Hepatocyte (in vitro differentiated cells): Measurements from ENCODE around the gene SCGB1C2. TPM values are rescaled to one million over a fixed set of nuclear protein-coding genes. Genes with fewer than 3 reads are reported as not detected.

Source experiments
- DNase-seq: peaks from one replicate; pipeline ENCODE4 v3.0.0-alpha.2; 2016; ENCODE audit warnings: low spot score
- H2AFZ ChIP-seq: fragments of 200-600 bp; sonication (generic); 2 replicates; pipeline ENCODE4 v1.6.0; 2016; ENCODE audit warnings: antibody characterized with exemption, mild to moderate bottlenecking
- H3K27ac ChIP-seq: fragments of 200-600 bp; sonication (generic); 2 replicates; pipeline ENCODE4 v1.5.1; 2016; ENCODE audit warnings: mild to moderate bottlenecking
- H3K27me3 ChIP-seq: fragments of 200-600 bp; sonication (generic); 2 replicates; pipeline ENCODE4 v1.6.1; 2016
- H3K36me3 ChIP-seq: fragments of 200-600 bp; sonication (generic); replicated peaks from 2 replicates; pipeline ENCODE4 v1.5.1; 2016; ENCODE audit warnings: low read depth; ENCODE audit not compliant: insufficient read depth
- H3K4me1 ChIP-seq: fragments of 200-600 bp; sonication (generic); 2 replicates; pipeline ENCODE4 v1.5.1; 2016; ENCODE audit warnings: mild to moderate bottlenecking, moderate library complexity; ENCODE audit not compliant: insufficient read depth
- H3K4me2 ChIP-seq: fragments of 200-600 bp; sonication (generic); 2 replicates; pipeline ENCODE4 v1.6.0; 2016
- H3K4me3 ChIP-seq: fragments of 200-600 bp; sonication (generic); 2 replicates; pipeline ENCODE4 v1.5.1; 2016; ENCODE audit warnings: mild to moderate bottlenecking
- H3K79me2 ChIP-seq: fragments of 200-600 bp; sonication (generic); 2 replicates; pipeline ENCODE4 v1.6.0; 2017; ENCODE audit warnings: mild to moderate bottlenecking
- H3K9me2 ChIP-seq: fragments of 200-600 bp; sonication (generic); replicated peaks from 2 replicates; pipeline ENCODE4 v1.6.0; 2017; ENCODE audit warnings: mild to moderate bottlenecking; ENCODE audit not compliant: insufficient read depth
- H3K9me3 ChIP-seq: fragments of 200-600 bp; sonication (generic); 2 replicates; pipeline ENCODE4 v1.5.1; 2016; ENCODE audit warnings: low read depth, mild to moderate bottlenecking
- H4K20me1 ChIP-seq: fragments of 200-600 bp; sonication (generic); 2 replicates; pipeline ENCODE4 v1.6.0; 2016; ENCODE audit warnings: mild to moderate bottlenecking; ENCODE audit not compliant: insufficient read depth, poor library complexity, severe bottlenecking
- EZH2 ChIP-seq: fragments of 200-600 bp; sonication (generic); IDR thresholded peaks from 2 replicates; pipeline ENCODE4 v1.6.1; 2016; ENCODE audit warnings: antibody characterized with exemption, mild to moderate bottlenecking, borderline replicate concordance
- EZH2phosphoT487 ChIP-seq: fragments of 200-600 bp; sonication (generic); IDR thresholded peaks from one replicate; pipeline ENCODE4 v1.6.1; 2018; ENCODE audit warnings: antibody characterized with exemption, mild to moderate bottlenecking, low read depth, moderate library complexity; ENCODE audit not compliant: unreplicated experiment, severe bottlenecking
- WGBS: methylation state at CpG from one replicate; pipeline ENCODE4 v1.1.6; 2016; ENCODE audit warnings: low lambda C conversion rate; ENCODE audit errors: missing lambda C conversion rate; 5-methylcytosine and 5-hydroxymethylcytosine counted together
- polyA plus RNA-seq: library from polyadenylated mRNA; unstranded; fragments of >200 nt; fragmentation: Nextera tagmentation; extraction: Ambion mirVana; gene quantifications from 2 replicates; pipeline ENCODE4 v1.2.1, GENCODE V29; 2016
- total RNA-seq: library from RNA; depleted of rRNA; stranded (reverse); fragments of >200 nt; gene quantifications from 2 replicates; pipeline ENCODE4 v1.2.3, GENCODE V29; 2014
- TF ChIP-seq, protein P1 (sequence below): fragments of 200-600 bp; sonication (generic); IDR thresholded peaks from 2 replicates; pipeline ENCODE4 v1.5.1; 2016; ENCODE audit warnings: antibody characterized with exemption, mild to moderate bottlenecking; ENCODE audit not compliant: poor library complexity

SCGB1C2 gene
- total and polyA plus RNA-seq, 2 experiments from 2014 or later = not detected

DNA sequence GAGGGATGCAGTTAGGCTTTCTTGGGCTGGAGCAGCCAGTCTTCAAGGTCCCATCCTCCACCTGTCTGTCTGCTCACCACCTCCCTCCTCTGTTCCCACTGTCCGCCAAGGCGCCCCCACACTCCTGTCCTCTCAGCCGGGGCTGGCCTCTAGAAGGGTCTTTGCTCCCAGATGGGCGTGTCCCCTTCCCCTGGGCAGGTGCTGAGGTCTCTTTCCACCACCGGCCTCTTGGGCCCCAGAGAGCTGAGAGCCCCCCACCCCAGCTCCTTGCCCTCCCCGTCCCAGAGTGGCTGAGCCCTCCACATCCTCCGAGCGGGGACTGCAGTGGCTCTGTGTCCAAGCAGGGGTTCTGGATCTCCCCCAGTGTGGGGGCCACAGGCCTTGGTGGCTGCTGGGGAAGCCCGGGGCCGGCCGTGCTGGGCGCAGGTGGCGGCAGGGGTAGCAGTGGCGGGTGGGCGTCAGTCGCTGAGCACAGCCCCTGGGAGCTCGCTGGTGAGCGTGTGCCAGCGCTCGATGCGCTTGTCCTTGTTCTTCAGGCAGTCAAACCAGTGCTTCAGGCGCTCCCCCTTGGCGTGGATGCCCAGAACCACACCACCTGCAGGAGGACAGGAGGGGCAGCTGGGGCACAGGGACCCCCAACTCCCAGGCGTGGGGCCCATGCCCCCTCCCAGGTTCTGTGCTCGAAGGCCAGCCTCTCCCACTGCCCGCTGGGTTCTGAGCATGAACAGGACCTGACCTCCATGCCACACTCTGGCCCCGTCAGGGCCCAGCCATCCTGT is 9.8 kb downstream of the SCGB1C2 start:
- no peaks in the 10 kb centered on the region for H3K36me3 ChIP-seq
- H3K4me2 ChIP-seq = no peak overlapping the region
- no peaks in the 10 kb centered on the region for H3K9me3 ChIP-seq
- H3K4me3 ChIP-seq = no peak overlapping the region
- H3K27ac ChIP-seq = no peak overlapping the region
- H3K79me2 ChIP-seq = no peaks in the 10 kb centered on the region
- H4K20me1 ChIP-seq = no peaks in the 10 kb centered on the region
- no peaks in the 10 kb centered on the region for H3K9me2 ChIP-seq
- H3K4me1 ChIP-seq = no peaks in the 10 kb centered on the region
- 92% methylated on average over 24 of the region's 27 CpGs for WGBS
- no peaks in the 10 kb centered on the region for H3K27me3 ChIP-seq
- DNase-seq = no peak
- TF ChIP-seq EZH2 (no peak), EZH2phosphoT487 (no peak)
- TF ChIP-seq, protein P1, sequence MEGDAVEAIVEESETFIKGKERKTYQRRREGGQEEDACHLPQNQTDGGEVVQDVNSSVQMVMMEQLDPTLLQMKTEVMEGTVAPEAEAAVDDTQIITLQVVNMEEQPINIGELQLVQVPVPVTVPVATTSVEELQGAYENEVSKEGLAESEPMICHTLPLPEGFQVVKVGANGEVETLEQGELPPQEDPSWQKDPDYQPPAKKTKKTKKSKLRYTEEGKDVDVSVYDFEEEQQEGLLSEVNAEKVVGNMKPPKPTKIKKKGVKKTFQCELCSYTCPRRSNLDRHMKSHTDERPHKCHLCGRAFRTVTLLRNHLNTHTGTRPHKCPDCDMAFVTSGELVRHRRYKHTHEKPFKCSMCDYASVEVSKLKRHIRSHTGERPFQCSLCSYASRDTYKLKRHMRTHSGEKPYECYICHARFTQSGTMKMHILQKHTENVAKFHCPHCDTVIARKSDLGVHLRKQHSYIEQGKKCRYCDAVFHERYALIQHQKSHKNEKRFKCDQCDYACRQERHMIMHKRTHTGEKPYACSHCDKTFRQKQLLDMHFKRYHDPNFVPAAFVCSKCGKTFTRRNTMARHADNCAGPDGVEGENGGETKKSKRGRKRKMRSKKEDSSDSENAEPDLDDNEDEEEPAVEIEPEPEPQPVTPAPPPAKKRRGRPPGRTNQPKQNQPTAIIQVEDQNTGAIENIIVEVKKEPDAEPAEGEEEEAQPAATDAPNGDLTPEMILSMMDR = no peak
- no peak overlapping the region for H2AFZ ChIP-seq

DNA sequence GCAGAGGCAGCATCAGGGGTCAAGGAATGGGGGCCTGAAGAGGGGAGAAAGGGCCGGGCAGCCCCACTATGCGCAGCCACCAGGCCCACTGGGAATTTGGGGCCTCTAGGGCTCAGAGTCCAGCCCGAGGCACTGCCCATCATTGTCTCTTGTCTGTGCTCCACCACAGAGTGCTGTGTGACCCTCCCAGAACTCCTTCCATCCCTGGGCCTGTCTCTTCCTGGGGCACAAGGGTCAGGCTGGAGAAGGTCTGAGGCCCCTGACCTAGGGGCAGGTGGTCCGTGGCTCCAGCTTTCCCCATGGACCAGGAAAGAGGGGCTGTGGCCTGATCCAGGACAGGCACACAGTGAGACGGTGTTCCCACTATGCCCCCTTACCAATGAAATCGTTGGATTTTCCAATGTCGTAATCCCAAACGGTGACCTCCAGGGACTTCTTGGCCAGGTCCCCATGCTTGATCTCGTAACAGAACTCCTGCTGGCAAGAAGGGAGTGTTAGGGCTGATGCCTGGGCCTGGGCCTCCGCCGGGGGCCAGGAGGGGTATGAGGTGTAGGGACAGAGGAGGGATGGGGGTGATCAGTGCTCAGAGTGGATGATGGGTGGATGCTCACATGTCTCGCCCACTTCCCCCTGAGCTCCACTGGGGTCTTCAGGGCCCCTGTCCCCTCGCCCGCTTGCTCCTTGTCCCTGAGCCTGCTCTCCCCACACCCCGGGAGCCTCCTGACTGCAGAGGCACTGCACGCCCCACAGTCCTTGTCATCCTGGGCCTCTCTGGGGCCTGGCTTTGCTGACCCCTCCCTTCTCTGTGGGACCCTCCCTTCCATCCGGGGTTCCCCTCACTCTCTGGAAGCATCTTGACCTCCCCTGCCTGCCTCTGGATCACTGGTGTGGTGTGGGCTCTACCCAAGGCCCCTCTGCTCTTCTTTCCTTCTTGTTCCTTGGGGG is 10.7 kb downstream of the SCGB1C2 start:
- Histone ChIP-seq H2AFZ (no peak overlapping the region), H3K9me2 (no peaks in the 10 kb centered on the region), H3K79me2 (no peaks in the 10 kb centered on the region), H3K4me2 (no peak overlapping the region), H3K27ac (no peak overlapping the region), H3K9me3 (no peaks in the 10 kb centered on the region), H3K4me1 (no peaks in the 10 kb centered on the region), H3K36me3 (no peaks in the 10 kb centered on the region), H3K27me3 (no peaks in the 10 kb centered on the region), H4K20me1 (no peaks in the 10 kb centered on the region), H3K4me3 (no peak overlapping the region)
- no peak for DNase-seq
- TF ChIP-seq EZH2 = no peak
- 90% methylated on average over 16 of the region's 17 CpGs for WGBS

DNA sequence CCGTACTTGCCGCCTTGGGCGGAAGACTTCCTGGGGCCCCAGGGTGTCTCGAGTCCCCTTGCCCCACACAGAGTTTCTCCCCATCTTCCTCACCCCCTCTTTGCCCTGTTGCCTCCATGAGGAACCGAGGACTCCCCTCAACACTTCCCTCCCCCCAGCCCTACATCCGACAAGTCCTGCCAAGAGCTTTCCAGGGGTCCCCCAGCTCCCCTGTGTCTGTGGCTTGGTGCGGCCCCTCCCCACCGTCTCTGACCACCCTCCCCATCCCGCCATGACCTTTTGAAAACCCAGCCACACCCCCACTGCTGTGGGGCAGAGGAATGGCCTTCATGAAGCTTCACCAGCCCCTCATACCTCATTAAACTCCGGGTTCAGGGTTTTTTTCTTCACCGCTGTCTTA is 11.4 kb downstream of the SCGB1C2 start:
- no peaks in the 10 kb centered on the region for H3K79me2 ChIP-seq
- WGBS = 88% methylated on average over 11 of the region's 11 CpGs
- no peak overlapping the region for H2AFZ ChIP-seq
- H3K9me3 ChIP-seq = no peaks in the 10 kb centered on the region
- no peaks in the 10 kb centered on the region for H3K9me2 ChIP-seq
- no peaks in the 10 kb centered on the region for H3K36me3 ChIP-seq
- H3K4me1 ChIP-seq = no peaks in the 10 kb centered on the region
- no peak overlapping the region for H3K4me3 ChIP-seq
- H3K27ac ChIP-seq = no peak overlapping the region
- TF ChIP-seq, protein P1 = no peak
- no peak for TF ChIP-seq EZH2
- no peak for TF ChIP-seq EZH2phosphoT487
- DNase-seq = no peak
- no peak overlapping the region for H3K4me2 ChIP-seq
- no peaks in the 10 kb centered on the region for H3K27me3 ChIP-seq
- no peaks in the 10 kb centered on the region for H4K20me1 ChIP-seq

DNA sequence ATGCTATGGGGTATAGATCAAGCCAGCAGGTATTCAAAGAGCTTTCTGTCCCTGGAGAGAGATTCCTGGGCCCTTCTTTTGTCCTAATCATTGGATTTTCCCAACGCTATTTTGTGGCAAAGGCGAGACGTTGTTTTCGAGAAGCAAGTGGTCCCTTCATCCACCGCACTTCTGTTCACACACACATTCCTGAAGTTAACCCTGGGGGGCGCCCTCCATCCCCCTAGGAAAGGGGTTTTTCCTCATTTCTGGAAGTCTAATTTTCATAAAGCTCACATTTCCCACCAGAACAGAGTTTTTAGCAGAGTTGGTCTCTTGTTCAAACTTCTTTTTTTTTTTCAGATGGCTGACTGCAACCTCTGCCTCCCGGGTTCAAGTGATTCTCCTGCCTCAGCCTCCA is 11.9 kb downstream of the SCGB1C2 start:
- no peak overlapping the region for H3K27ac ChIP-seq
- no peaks in the 10 kb centered on the region for H4K20me1 ChIP-seq
- TF ChIP-seq EZH2phosphoT487 (no peak), EZH2 (no peak)
- TF ChIP-seq, protein P1 = no peak
- H3K36me3 ChIP-seq = no peaks in the 10 kb centered on the region
- H3K4me2 ChIP-seq = no peak overlapping the region
- H3K27me3 ChIP-seq = no peaks in the 10 kb centered on the region
- H3K4me1 ChIP-seq = no peaks in the 10 kb centered on the region
- H3K9me2 ChIP-seq = no peaks in the 10 kb centered on the region
- no peak overlapping the region for H2AFZ ChIP-seq
- 86% methylated on average over 7 of the region's 7 CpGs for WGBS
- DNase-seq = no peak
- no peaks in the 10 kb centered on the region for H3K79me2 ChIP-seq
- no peaks in the 10 kb centered on the region for H3K9me3 ChIP-seq
- no peak overlapping the region for H3K4me3 ChIP-seq
